K562 (cell line): ENCODE measurements around the gene URGCP.

ENCODE experiments used
- BRCA1 ChIP-seq, 2 experiments: fragments of 450-650 bp in 1 of 2; sonication (generic) in 1 of 2; formaldehyde crosslinking in 1 of 2; IDR thresholded peaks; 2 replicates each; pipeline versions ENCODE4 v1.5.0 to v1.6.1; 2017 to 2020; ENCODE audit warnings: mild to moderate bottlenecking in 1 of 2, missing genetic modification reagents in 1 of 2
- CC2D1A ChIP-seq: fragments of 450-650 bp; IDR thresholded peaks from 2 replicates; pipeline ENCODE4 v1.6.1; 2017; ENCODE audit warnings: mild to moderate bottlenecking
- CHD4 ChIP-seq: fragments of 200-600 bp; sonication (generic); IDR thresholded peaks from 3 replicates; pipeline ENCODE4 v1.6.1; 2012; ENCODE audit warnings: low read depth, mild to moderate bottlenecking, mixed read lengths, low read length, inconsistent platforms; ENCODE audit not compliant: insufficient read depth, insufficient replicate concordance, poor library complexity, severe bottlenecking
- CREB5 ChIP-seq: fragments of 250-450 bp; sonication (Bioruptor Pico); IDR thresholded peaks from 2 replicates; pipeline ENCODE4 v1.5.0; 2020; ENCODE audit warnings: mild to moderate bottlenecking
- CTCF ChIP-seq, 3 experiments: IDR thresholded peaks in 2 of 3; conservative IDR thresholded peaks in 1 of 3; 2 replicates each; pipeline ENCODE4 v1.5.1; 2011 to 2012; ENCODE audit warnings: low read length in 3 of 3, mild to moderate bottlenecking in 3 of 3, control low read depth in 2 of 3, improper control_type of control experiment in 1 of 3, inconsistent platforms in 1 of 3, low read depth in 1 of 3, mixed read lengths in 1 of 3, moderate library complexity in 1 of 3; ENCODE audit not compliant: insufficient read depth in 2 of 3
- DACH1 ChIP-seq: fragments of 450-650 bp; IDR thresholded peaks from 2 replicates; pipeline ENCODE4 v1.6.1; 2018; ENCODE audit not compliant: partially characterized antibody
- E2F1 ChIP-seq: sonication (generic); formaldehyde crosslinking; IDR thresholded peaks from 2 replicates; pipeline ENCODE4 v1.8.1; 2023; ENCODE audit warnings: mild to moderate bottlenecking, missing genetic modification reagents, moderate library complexity
- HDAC1 ChIP-seq, 2 experiments: fragments of 450-650 bp; IDR thresholded peaks; 2 replicates each; pipeline ENCODE4 v1.6.1; 2016 to 2017; ENCODE audit warnings: inconsistent platforms in 1 of 2, mild to moderate bottlenecking in 1 of 2, moderate library complexity in 1 of 2
- NR1H2 ChIP-seq: sonication (generic); formaldehyde crosslinking; IDR thresholded peaks from 2 replicates; pipeline ENCODE4 v1.4.0; 2020; ENCODE audit warnings: mild to moderate bottlenecking, missing genetic modification reagents
- REST ChIP-seq, 2 experiments: fragments of 450-650 bp; formaldehyde crosslinking in 1 of 2; IDR thresholded peaks; 2 replicates each; pipeline versions ENCODE4 v1.4.0 to v1.6.1; 2014 to 2020; ENCODE audit warnings: mild to moderate bottlenecking in 2 of 2, borderline replicate concordance in 1 of 2, low read depth in 1 of 2
- SMAD1 ChIP-seq: fragments of 150-350 bp; IDR thresholded peaks from 2 replicates; pipeline ENCODE4 v1.6.1; 2014; ENCODE audit warnings: low read length, low read depth; ENCODE audit not compliant: partially characterized antibody
- SREBF2 ChIP-seq: sonication (generic); formaldehyde crosslinking; IDR thresholded peaks from 2 replicates; pipeline ENCODE4 v1.4.0; 2020; ENCODE audit warnings: mild to moderate bottlenecking, missing genetic modification reagents
- TCF7L2 ChIP-seq: fragments of 150-350 bp; IDR thresholded peaks from 2 replicates; pipeline ENCODE4 v1.6.1; 2016; ENCODE audit warnings: low read depth, mild to moderate bottlenecking, low read length, moderate library complexity
- ZNF431 ChIP-seq: sonication (generic); formaldehyde crosslinking; IDR thresholded peaks from 2 replicates; pipeline ENCODE4 v1.8.0; 2022; ENCODE audit warnings: mild to moderate bottlenecking, missing genetic modification reagents

- TF ChIP-seq BRCA1 (IDR thresholded peaks at IDR 0.05) (no peak), BRCA1 (CRISPR knock-in tag; IDR thresholded peaks at IDR 0.05) (no peak), REST (IDR thresholded peaks at IDR 0.05; ENCODE audit: borderline replicate concordance) (no peak), REST (CRISPR knock-in tag; IDR thresholded peaks at IDR 0.05; ENCODE audit: low read depth) (no peak), CTCF (IDR thresholded peaks at IDR 0.05 in 2 of 3, conservative IDR thresholded peaks at IDR 0.05 in 1 of 3; ENCODE audit: insufficient read depth in 2 of 3, low read depth in 1 of 3, low read length in 3 of 3) (no peak), DACH1 (no peak), CC2D1A (no peak), SMAD1 (no peak), E2F1 (no peak), TCF7L2 (no peak), CHD4 (no peak), NR1H2 (no peak), SREBF2 (no peak), HDAC1 (IDR thresholded peaks at IDR 0.05) (no peak), CREB5 (CRISPR knock-in tag) (no peak), ZNF431 (no peak)
Observed at GRCh38 chr7:43891069-43891955, 15.1 kb downstream of the URGCP start.
